ENCODE measurements around the gene ZNF618. TPM values are rescaled to one million over a fixed set of nuclear protein-coding genes. Genes with fewer than 3 reads are reported as not detected.

ZNF618 gene
- total RNA-seq, 4 donors from 2014 or later, result 2.9 to 5.8 (median 4.2) TPM

DNA sequence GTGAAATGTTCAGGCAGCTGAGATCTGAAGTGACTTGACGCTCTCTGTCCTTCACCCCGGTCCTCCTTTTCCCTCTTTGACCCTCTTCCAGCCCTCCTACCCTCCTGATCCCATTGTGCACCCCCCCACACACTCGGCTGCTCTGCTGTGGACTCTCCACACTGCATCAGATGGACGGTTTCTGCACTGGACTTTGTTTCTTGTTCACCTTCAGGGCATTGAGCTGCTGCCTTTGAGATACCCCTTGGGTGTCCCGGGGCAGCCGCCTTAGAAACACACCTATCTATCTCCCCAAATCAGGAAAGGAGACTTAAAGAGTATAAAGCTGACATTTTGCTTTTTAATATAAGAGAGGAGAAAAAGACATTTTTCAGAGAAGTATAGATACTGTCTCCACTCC is 174.5 kb downstream of the ZNF618 start:
- Histone ChIP-seq H3K36me3 (peaks cover 26% of the 10 kb centered on the region), H3K9me3 (no peaks in the 10 kb centered on the region), H3K4me1 (no peaks in the 10 kb centered on the region), H3K27me3 (no peaks in the 10 kb centered on the region), H3K27ac (no peak overlapping the region), H3K4me3 (no peak overlapping the region)
- TF ChIP-seq CTCF (IDR thresholded peaks at IDR 0.05) (no peak), POLR2AphosphoS5 (IDR thresholded peaks at IDR 0.05) (no peak), POLR2A (IDR thresholded peaks at IDR 0.05) (no peak), EP300 (IDR thresholded peaks at IDR 0.05) (no peak)
- 90% methylated on average over 6 of the region's 6 CpGs for WGBS
- DNase-seq (ENCODE audit: low spot score in 2 of 2), result peak; percentile 18

GRCh38 chr9:114051281-114051680 is 175.2 kb downstream of the ZNF618 start:
- TF ChIP-seq CTCF (IDR thresholded peaks at IDR 0.05) (no peak), POLR2AphosphoS5 (IDR thresholded peaks at IDR 0.05) (no peak), EP300 (IDR thresholded peaks at IDR 0.05) (no peak), POLR2A (IDR thresholded peaks at IDR 0.05) (no peak)
- Histone ChIP-seq H3K27me3 (no peaks in the 10 kb centered on the region), H3K36me3 (peaks cover 26% of the 10 kb centered on the region), H3K4me1 (no peaks in the 10 kb centered on the region), H3K9me3 (no peaks in the 10 kb centered on the region), H3K27ac (no peak overlapping the region), H3K4me3 (no peak overlapping the region)
- 96% methylated on average over 15 of the region's 15 CpGs for WGBS
- DNase-seq (ENCODE audit: low spot score in 2 of 2), result peak; percentile 35 to 72

GRCh38 chr9:114051706-114052105 is 175.6 kb downstream of the ZNF618 start:
- no peaks in the 10 kb centered on the region for H3K27me3 ChIP-seq
- no peaks in the 10 kb centered on the region for H3K4me1 ChIP-seq
- WGBS, result 91% methylated on average over 7 of the region's 7 CpGs
- H3K36me3 ChIP-seq, result peaks cover 26% of the 10 kb centered on the region
- no peaks in the 10 kb centered on the region for H3K9me3 ChIP-seq
- TF ChIP-seq EP300 (IDR thresholded peaks at IDR 0.05) (no peak), POLR2A (IDR thresholded peaks at IDR 0.05) (no peak), CTCF (IDR thresholded peaks at IDR 0.05) (no peak), POLR2AphosphoS5 (IDR thresholded peaks at IDR 0.05) (no peak)
- H3K4me3 ChIP-seq, result no peak overlapping the region
- DNase-seq (ENCODE audit: low spot score in 2 of 2), result peak; percentile 46 to 47
- H3K27ac ChIP-seq, result no peak overlapping the region

GRCh38 chr9:114053246-114054005 is 177.3 kb downstream of the ZNF618 start:
- Histone ChIP-seq H3K9me3 (no peaks in the 10 kb centered on the region), H3K27me3 (no peaks in the 10 kb centered on the region), H3K36me3 (peaks cover 23% of the 10 kb centered on the region), H3K4me3 (no peak overlapping the region), H3K4me1 (no peaks in the 10 kb centered on the region), H3K27ac (no peak overlapping the region)
- TF ChIP-seq CTCF (IDR thresholded peaks at IDR 0.05), result no peak
- no peak for TF ChIP-seq EP300 (IDR thresholded peaks at IDR 0.05)
- TF ChIP-seq POLR2A (IDR thresholded peaks at IDR 0.05), result no peak
- TF ChIP-seq POLR2AphosphoS5 (IDR thresholded peaks at IDR 0.05), result no peak
- 94% methylated on average over 8 of the region's 8 CpGs for WGBS
- peak; percentile 40 to 61 for DNase-seq (ENCODE audit: low spot score in 2 of 2)

DNA sequence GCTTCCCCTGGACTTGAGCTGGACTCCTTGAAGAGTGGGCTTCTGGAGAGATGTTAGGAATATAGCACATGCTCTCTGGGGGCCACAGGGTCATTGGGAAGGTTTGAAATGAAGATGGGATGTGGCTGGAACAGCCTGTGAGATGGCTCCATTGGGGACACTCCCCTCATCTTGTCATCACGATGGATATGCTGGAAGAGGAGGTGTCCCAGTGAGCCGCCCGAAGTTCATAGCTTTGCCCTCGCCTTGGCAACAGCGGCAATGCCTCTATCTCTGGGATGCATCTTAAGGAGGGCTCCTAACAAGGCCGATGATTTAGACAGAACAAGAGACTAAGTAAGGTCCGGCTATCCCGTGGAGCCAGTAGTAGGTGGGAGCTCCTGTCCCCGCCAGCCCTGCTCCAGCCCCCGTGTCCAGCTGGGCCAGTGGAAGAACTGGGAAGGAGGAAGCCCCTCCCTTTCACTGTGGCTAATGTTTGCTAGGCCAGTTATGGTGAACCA is 178.1 kb downstream of the ZNF618 start:
- Histone ChIP-seq H3K27me3 (no peaks in the 10 kb centered on the region), H3K36me3 (peaks cover 15% of the 10 kb centered on the region), H3K27ac (no peak overlapping the region), H3K4me1 (no peaks in the 10 kb centered on the region), H3K9me3 (no peaks in the 10 kb centered on the region), H3K4me3 (no peak overlapping the region)
- TF ChIP-seq CTCF (IDR thresholded peaks at IDR 0.05) (no peak), POLR2A (IDR thresholded peaks at IDR 0.05) (no peak), EP300 (IDR thresholded peaks at IDR 0.05) (no peak), POLR2AphosphoS5 (IDR thresholded peaks at IDR 0.05) (no peak)
- 69% methylated on average over 8 of the region's 10 CpGs for WGBS
- peak; percentile 25 to 48 for DNase-seq (ENCODE audit: low spot score in 2 of 2)
